Activated T-helper 17 cell treated with anti-CD3 and anti-CD28 coated beads, Interleukin-2, amount 50 U/mL, for 72 hours (primary cell): ENCODE results near the gene MYO10. TPM values are rescaled to one million over a fixed set of nuclear protein-coding genes. Genes with fewer than 3 reads are reported as not detected.
"Not testable (repeated sequence)": the region's sequence is repeated elsewhere in the genome, so short reads cannot be mapped to it uniquely, and the experiment has no call there.

Experiments
- ATAC-seq: fragments of 150-1000 bp; cut with Tn5 transposase; replicated peaks from 2 replicates; pipeline ENCODE4 v1.10.0; 2021; ENCODE audit warnings: mild to moderate bottlenecking, moderate library complexity
- H3K27ac Mint-ChIP-seq: one replicate; pipeline ENCODE4 v1.8.0; 2022; ENCODE audit warnings: mixed read lengths
- H3K27me3 Mint-ChIP-seq: one replicate; pipeline ENCODE4 v1.8.0; 2022; ENCODE audit warnings: mixed read lengths
- H3K36me3 Mint-ChIP-seq: one replicate; pipeline ENCODE4 v1.8.0; 2022; ENCODE audit warnings: low read depth, mild to moderate bottlenecking, mixed read lengths
- H3K4me1 Mint-ChIP-seq: one replicate; pipeline ENCODE4 v1.8.0; 2022; ENCODE audit warnings: mixed read lengths
- H3K4me3 Mint-ChIP-seq: one replicate; pipeline ENCODE4 v1.8.0; 2022; ENCODE audit warnings: mild to moderate bottlenecking, mixed read lengths
- H3K9me3 Mint-ChIP-seq: one replicate; pipeline ENCODE4 v1.8.0; 2022; ENCODE audit warnings: mixed read lengths
- total RNA-seq, 2 donors: library from RNA; stranded (reverse); gene quantifications; one replicate each; pipeline ENCODE4 v1.2.3, GENCODE V29; 2022

Gene MYO10
- total RNA-seq, 2 donors from 2014 or later, result 0.34 to 0.80 TPM

DNA sequence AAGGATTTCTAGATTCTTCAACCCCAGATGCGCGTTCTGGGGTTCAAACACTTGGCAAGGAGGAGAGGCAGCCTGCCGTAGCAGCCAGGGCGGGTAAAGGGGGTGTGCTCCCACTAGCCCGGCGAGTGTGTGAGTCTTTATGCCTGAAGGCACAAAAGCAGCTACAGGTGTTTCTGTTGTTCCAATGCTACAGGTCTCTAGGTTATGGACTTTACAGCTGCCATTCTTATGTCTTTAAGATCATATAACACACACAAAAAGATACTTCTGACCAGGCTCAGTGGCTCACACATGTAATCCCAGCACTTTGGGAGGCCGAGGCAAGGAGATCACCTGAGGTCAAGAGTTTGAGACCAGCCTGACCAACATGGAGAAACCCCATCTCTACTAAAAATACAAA lies 185.6 kb downstream of the MYO10 start:
- ATAC-seq, result no peak
- H3K4me1 Mint-ChIP-seq, result no peaks in the 10 kb centered on the region
- no peak overlapping the region for H3K27ac Mint-ChIP-seq
- no peaks in the 10 kb centered on the region for H3K36me3 Mint-ChIP-seq
- H3K27me3 Mint-ChIP-seq, result no peaks in the 10 kb centered on the region
- no peak overlapping the region for H3K4me3 Mint-ChIP-seq
- H3K9me3 Mint-ChIP-seq, result no peaks in the 10 kb centered on the region

GRCh38 chr5:16749626-16750025 lies 186.5 kb downstream of the MYO10 start:
- Mint-ChIP-seq H3K27me3 (no peaks in the 10 kb centered on the region), H3K4me1 (no peaks in the 10 kb centered on the region), H3K9me3 (no peaks in the 10 kb centered on the region), H3K36me3 (no peaks in the 10 kb centered on the region), H3K4me3 (no peak overlapping the region), H3K27ac (no peak overlapping the region)
- no peak for ATAC-seq

DNA sequence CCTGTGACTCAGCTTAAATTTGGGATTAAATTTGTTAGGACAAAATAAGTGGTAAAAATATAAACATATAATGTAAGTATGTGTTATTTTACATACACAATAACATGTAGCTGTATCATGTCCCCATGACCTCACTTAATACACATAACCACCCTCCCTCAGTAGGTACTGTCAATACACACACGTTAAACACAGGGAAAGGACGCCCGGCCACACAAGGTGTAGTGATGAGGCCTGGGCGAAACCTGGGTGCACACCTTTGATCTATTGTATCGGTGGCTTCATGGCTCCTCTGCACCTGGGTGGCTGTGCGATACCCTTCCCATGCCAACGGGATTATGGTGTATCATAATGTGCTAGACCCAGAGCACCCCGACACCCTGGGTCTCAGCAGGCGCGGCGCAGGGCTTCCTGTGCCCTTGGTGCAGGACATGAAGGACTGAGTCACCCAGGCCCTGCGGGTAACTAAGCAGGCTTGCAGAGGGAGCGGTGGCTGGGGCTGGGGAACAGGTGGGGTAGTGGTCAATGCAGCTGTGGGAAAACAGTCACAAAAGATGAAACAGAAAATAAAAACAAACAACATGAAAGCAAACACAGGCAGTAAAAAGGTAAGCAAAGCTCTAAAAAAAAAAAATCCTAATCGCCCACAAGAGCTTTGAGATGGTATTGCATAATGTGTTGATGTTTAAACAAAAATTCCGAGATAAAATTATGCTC lies 191.8 kb downstream of the MYO10 start:
- Mint-ChIP-seq H3K27me3 (peaks cover 19% of the 10 kb centered on the region), H3K4me3 (no peak overlapping the region), H3K4me1 (no peaks in the 10 kb centered on the region), H3K36me3 (no peaks in the 10 kb centered on the region), H3K9me3 (no peaks in the 10 kb centered on the region), H3K27ac (no peak overlapping the region)
- no peak for ATAC-seq

DNA sequence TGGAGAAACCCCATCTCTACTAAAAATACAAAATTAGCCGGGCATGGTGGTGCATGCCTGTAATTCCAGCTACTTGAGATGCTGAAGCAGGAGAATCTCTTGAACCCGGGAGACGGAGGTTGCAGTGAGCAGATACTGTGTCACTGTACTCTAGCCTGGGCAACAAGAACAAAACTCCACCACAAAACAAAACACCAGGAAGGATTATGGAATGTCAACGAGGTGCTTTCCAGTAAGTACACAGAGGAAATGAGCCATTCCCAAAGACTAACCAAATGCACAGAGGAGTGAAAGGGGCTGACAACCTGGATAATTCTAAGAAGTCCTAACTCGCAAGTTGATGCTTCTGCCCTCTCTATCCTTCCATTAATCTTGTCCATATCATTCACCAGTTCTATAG lies 193.2 kb downstream of the MYO10 start:
- Mint-ChIP-seq H3K27ac (no peak overlapping the region), H3K4me1 (no peaks in the 10 kb centered on the region), H3K27me3 (peaks cover 30% of the 10 kb centered on the region), H3K4me3 (no peak overlapping the region), H3K36me3 (no peaks in the 10 kb centered on the region), H3K9me3 (no peaks in the 10 kb centered on the region)
- no peak for ATAC-seq

DNA sequence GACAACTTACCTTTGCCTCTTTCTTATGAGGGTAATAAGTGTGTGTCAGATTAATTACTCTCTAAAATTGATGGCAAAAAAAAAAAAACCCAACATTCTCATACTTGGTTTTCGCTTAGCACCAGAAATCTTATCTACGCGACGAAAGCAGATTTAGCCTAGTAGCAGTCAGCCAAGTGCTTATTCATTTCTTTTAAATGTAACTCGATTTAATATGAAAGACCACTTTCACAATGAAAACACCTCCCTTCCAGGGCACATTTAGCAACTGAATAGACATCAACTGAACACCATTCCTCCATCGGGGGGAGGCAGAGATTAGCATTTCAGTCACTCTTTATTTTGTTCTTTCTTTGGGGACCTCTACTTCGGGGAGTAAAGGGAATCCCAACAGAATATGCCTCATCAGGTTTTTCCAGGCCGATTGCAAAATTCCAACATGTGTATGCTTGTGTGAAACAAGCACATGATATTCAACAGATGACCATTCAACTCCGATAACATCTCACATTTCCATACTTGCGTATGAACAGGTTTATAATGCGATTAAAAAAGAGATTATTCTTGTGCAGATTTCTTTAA lies 195.2 kb downstream of the MYO10 start:
- H3K4me1 Mint-ChIP-seq, result no peaks in the 10 kb centered on the region
- no peak overlapping the region for H3K4me3 Mint-ChIP-seq
- ATAC-seq, result no peak
- no peaks in the 10 kb centered on the region for H3K36me3 Mint-ChIP-seq
- H3K27ac Mint-ChIP-seq, result no peak overlapping the region
- no peaks in the 10 kb centered on the region for H3K9me3 Mint-ChIP-seq
- peaks cover 40% of the 10 kb centered on the region for H3K27me3 Mint-ChIP-seq

DNA sequence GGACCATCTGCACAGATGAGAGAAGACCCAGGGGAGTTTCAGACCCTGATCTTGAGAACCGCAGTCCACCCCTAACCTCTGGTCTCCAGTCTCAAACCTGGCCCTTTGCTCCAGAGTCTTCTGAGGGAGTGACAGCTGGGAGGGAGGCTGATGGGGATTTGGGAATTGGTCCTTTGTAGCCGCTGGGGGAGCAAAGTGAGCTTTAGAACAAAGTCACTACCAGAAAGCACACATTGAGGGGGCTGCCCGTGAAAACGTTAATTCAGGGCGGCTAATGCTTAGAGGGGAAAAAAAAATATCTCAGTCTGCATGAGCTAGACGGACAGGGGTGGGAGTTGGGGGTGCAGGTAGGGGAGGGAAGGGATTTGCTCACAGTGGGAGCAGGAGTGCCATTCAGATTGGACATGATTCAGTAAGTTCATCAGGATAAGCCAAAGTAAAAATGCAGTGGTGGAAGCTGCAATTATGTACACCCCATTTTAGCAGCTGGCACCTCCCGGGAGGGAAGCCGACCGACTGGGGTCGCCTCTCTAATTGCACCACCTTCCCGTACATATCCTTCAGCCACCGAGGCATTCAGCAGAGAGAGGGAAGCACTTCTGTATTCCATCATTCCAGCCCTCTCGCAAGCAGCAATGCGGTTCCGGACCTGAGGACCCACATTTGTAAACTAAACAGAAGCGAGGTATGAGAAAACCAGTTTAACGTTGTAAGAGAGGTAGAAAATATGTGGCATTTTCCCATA lies 195.8 kb downstream of the MYO10 start:
- H3K36me3 Mint-ChIP-seq, result no peaks in the 10 kb centered on the region
- H3K27ac Mint-ChIP-seq, result no peak overlapping the region
- no peak overlapping the region for H3K4me3 Mint-ChIP-seq
- ATAC-seq, result no peak
- H3K4me1 Mint-ChIP-seq, result no peaks in the 10 kb centered on the region
- peaks cover 45% of the 10 kb centered on the region for H3K27me3 Mint-ChIP-seq
- no peaks in the 10 kb centered on the region for H3K9me3 Mint-ChIP-seq

DNA sequence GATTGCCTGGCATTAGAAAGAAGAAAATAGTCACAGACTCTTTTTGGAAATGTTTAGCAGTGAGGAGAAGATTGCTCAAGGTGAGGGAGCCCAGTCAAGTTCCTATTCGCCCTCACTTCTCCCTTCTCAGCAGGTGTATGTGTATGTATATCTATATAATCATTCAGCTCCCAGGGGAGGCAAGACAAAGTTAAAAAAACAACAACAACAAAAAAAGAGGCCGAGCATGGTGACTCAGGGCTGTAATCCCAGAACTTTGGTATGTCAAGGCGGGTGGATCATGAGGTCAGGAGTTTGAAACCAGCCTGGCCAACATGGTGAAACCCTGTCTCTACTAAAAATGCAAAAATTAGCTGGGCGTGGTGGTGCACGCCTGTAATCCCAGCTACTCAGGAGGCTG lies 197.7 kb downstream of the MYO10 start:
- not testable (repeated sequence) for H3K27ac Mint-ChIP-seq, ATAC-seq, H3K4me1 Mint-ChIP-seq, H3K4me3 Mint-ChIP-seq, H3K36me3 Mint-ChIP-seq, H3K9me3 Mint-ChIP-seq
- H3K27me3 Mint-ChIP-seq, result peaks cover 48% of the 10 kb centered on the region

DNA sequence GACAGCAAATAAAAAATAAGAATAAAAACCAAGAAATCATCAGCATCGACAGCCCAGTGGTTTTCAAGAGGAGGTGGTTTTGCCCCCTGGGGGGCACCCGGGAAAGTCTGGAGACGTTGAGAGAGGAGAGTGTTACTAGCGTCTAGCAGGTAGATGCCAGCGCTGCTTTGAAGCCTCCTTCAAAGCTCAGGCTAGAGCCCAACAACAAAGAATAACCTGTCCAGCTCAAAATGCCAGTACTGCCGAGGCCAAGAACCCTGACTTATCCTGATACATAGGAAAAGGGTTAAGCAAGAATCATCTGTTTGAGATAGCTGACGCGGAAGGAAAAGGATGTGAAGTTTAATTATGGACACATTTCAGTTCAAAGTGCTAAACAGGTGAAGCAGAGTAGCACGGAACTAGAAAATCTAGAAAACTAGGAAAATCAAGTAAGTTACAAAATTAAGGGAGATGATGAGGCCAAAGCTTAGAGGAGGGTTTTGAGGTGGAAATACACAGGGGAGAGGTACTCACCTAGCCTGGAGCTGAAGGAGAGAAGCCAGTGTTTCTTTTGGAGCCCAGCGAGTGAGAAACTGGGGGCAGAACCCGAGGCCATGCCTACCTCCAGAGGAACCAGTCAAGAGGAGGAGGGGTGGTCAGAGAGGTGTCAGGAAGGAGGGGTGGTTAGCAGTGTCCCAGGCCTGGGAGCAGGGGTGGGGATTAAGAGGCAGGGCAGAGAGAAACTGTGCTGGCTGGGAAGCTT lies 198.3 kb downstream of the MYO10 start:
- H3K9me3 Mint-ChIP-seq, result no peaks in the 10 kb centered on the region
- H3K4me3 Mint-ChIP-seq, result no peak overlapping the region
- H3K27me3 Mint-ChIP-seq, result peaks cover 48% of the 10 kb centered on the region
- H3K36me3 Mint-ChIP-seq, result no peaks in the 10 kb centered on the region
- no peaks in the 10 kb centered on the region for H3K4me1 Mint-ChIP-seq
- H3K27ac Mint-ChIP-seq, result no peak overlapping the region
- no peak for ATAC-seq

GRCh38 chr5:16737209-16737608 lies 198.9 kb downstream of the MYO10 start:
- Mint-ChIP-seq H3K27me3 (peaks cover 50% of the 10 kb centered on the region), H3K4me3 (no peak overlapping the region), H3K36me3 (no peaks in the 10 kb centered on the region), H3K27ac (no peak overlapping the region), H3K9me3 (no peaks in the 10 kb centered on the region), H3K4me1 (no peaks in the 10 kb centered on the region)
- ATAC-seq, result peak; percentile 50

DNA sequence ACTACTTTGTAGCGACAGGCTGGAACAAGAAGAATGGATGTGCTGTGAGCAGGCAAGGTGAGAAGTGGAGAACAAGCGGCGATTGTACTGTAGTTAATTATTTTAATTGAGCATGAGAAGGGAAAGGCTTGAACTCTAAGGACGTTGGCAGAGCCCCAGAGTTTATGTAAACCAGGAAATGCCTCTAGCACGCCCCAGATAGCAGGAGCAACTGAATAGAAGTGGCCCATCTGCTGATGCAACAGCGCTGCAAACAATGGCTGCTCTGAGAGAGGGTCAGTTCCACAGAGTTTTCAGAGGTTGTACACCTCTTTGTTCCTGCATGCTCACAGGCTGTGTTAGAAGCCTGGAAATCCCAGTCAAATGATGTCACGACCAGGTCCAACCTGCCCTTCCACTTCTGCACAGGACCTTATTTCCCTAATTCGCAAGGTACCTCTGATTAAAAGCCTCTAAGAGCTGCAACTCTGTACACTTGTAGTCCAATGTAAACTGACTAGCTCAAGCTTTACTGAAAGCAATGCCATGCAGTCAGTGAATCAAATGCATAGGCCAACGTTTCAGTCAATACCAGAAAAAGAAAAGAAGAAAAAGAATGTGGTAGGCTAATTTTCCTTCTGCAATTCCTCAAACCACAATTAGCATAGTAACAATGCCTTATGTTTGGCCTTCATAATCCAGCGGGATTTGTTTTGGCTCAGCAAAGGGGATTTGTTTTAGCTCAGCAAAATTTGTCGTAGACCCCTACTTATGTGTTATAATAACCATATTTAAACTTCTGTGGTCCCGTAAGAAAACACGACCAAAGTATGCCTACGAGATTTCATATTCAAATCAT lies 199.7 kb downstream of the MYO10 start:
- H3K27me3 Mint-ChIP-seq, result peaks cover 42% of the 10 kb centered on the region
- H3K9me3 Mint-ChIP-seq, result no peaks in the 10 kb centered on the region
- H3K4me3 Mint-ChIP-seq, result no peak overlapping the region
- no peaks in the 10 kb centered on the region for H3K36me3 Mint-ChIP-seq
- ATAC-seq, result no peak
- H3K4me1 Mint-ChIP-seq, result no peaks in the 10 kb centered on the region
- no peak overlapping the region for H3K27ac Mint-ChIP-seq

DNA sequence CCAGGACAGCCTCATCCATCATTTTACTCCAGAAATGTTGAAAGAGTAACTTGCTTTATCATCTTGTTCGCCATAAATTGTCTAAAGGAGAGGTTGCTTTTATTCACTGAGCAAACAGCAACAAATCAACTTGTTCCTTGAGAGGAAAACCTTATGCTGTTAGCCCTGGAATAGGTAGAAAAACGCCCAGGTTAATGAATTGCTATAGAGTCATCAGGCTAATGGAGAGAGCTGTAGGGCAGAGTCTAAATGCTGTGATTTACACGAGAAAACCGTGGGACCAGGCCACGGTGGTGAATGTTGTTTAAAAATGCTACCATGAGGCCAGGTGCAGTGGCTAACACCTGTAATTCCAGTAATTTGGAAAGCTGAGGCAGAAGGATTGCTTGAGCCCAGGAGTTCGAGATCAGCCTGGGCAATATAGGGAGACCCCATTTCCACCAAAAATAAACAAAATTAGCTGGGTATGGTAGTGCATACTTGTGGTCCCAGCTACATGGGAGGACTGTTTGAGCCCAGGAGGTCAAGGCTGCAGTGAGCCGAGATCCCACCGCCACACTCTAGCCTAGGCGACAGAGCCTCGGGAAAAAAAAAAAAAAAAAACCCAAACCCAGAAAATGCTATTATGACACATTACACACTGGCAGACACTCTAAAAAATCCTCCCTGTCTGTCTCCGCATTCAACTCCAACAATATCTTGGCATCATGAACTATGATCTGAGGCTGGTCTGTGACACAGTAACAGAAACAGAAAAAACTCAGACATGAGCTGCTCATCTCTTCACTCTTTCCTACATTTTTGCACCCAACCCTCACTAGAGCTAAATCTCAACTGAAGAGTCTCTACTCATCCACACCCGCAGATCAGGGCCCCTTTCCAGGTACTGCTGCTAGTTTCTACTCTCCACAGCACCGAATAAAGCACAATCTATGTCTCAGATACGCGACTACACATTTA lies 200.7 kb downstream of the MYO10 start:
- peaks cover 41% of the 10 kb centered on the region for H3K27me3 Mint-ChIP-seq
- no peak overlapping the region for H3K27ac Mint-ChIP-seq
- no peak overlapping the region for H3K4me3 Mint-ChIP-seq
- H3K36me3 Mint-ChIP-seq, result no peaks in the 10 kb centered on the region
- no peaks in the 10 kb centered on the region for H3K4me1 Mint-ChIP-seq
- no peak for ATAC-seq
- H3K9me3 Mint-ChIP-seq, result no peaks in the 10 kb centered on the region

- no peaks in the 10 kb centered on the region for H3K9me3 Mint-ChIP-seq
- H3K4me1 Mint-ChIP-seq, result no peaks in the 10 kb centered on the region
- no peak overlapping the region for H3K4me3 Mint-ChIP-seq
- ATAC-seq, result no peak
- no peak overlapping the region for H3K27ac Mint-ChIP-seq
- H3K27me3 Mint-ChIP-seq, result peaks cover 33% of the 10 kb centered on the region
- no peaks in the 10 kb centered on the region for H3K36me3 Mint-ChIP-seq
Measured at GRCh38 chr5:16733331-16734006, 202.6 kb downstream of the MYO10 start.

DNA sequence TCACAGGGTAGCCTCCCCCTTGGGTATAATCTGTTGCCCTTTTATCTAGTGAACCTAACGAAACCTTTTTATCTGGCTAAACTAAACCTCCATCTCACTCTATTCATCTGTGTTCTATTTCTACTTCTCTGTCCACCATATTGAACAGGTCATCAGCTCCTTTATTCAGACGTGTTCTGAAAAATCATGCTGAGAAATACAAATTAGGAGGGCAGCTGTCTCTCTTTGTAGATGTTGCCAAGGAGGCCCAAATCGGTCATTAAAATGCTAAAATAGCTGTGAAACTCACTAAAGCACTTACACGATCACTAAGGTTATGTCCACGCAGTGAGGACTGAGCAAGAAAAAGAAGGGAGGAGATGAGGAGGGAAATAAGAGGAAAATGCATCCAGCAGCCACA lies 203.7 kb downstream of the MYO10 start:
- Mint-ChIP-seq H3K4me3 (no peak overlapping the region), H3K27me3 (peaks cover 24% of the 10 kb centered on the region), H3K36me3 (no peaks in the 10 kb centered on the region), H3K27ac (no peak overlapping the region), H3K4me1 (no peaks in the 10 kb centered on the region), H3K9me3 (no peaks in the 10 kb centered on the region)
- ATAC-seq, result no peak
